Femur (tissue), 1 donor: ENCODE data around the gene SETD5.

ENCODE experiments used
- DNase-seq: peaks from one replicate; pipeline ENCODE4 v3.0.0-alpha.2; 2017

The SETD5 gene

DNA sequence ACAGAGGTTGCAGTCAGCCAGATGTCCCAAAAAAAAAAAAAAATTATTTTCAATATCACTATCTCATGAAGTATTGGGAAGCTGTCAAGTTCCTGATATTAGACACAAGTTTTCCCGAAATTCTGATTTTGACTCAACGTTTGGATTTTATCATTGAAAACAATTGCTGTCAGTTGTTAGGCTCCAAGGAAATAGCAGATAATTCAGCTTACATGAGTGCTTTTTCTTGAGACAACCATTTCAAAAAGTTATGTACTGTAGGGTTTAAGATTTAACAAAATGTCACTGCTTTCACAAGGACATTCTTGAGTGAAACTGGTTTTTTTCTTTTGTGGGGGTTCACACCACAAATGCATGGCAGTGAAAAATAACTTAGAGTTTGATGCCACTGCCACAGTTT, 9.3 kb upstream of the SETD5 start:
- no peak for DNase-seq

DNA sequence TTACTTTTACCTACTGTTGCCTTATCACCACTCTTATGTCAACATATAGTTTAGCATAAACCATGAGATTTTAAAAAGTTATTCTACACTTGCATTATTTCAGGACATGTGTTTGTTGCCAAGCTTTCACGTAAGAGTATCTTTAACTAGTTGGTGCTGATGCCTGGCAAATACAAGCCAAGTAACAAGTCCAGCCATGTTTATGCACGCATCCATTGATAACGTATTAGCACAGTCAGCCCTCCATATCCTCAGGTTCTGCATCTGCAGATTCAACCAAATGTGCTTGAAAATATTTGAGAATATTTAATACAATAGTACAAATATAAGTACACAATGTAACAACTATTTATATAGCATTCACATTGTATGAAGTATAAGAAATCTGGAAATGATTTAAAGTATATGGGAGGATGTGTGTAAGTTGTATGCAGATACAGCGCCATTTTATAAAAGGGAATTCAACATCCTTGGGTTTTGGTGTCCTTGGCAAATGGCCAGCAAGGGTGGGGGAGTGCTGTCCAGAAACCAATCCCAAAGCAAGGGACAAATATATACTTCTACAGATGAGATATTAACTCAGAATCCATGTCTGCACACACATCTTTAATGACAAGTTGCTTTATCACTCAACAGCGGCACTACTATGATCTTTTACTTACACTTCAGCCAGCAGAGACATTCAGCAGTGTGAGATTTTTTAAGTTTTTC, 8.7 kb upstream of the SETD5 start:
- no peak for DNase-seq

DNA sequence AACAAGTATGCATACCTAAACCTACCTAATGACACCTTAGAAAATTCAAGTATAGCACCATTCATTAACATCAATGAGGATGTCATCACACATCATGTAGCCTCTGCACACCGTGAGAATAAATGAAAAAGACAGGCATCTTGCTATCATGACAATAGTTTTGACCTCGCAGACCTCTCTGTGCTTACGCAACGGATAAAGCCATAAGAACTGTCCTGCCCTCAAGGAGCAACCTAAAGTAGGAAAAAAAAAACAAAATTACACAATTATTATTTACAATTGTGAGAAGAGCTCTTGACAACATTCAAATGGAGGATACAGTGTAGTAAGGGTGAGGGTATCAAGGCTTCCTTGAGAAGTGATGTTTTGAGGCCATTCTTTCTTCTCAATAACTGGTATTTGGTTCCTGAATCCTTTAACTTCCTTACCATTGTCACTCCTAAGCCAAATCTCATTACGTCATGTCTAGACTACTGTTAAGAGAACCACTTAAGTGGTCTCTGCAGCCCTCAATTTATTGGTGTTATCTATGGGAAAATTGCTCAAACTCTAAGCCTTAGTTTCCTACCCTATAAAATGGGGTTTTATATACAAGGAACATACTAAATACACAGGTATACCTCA, 7.0 kb upstream of the SETD5 start:
- no peak for DNase-seq

DNA sequence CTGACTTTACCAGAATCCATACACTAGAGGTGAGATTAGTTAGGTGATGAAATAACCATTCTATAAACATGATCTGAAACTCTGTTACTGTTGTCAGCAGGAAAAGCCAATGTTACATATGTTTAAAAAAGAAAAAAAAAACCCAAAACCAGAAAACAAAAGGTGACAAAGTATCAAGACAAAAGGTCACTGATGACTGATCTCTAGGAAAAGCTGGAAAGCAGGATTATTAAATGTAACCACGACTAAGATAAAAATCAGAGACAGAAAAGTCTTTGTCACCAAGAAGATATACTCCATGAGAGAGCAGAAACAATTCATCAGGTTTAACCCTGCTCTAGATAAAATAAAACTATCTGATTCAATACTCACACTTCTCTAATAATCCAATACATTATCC, 5.4 kb upstream of the SETD5 start:
- no peak for DNase-seq

DNA sequence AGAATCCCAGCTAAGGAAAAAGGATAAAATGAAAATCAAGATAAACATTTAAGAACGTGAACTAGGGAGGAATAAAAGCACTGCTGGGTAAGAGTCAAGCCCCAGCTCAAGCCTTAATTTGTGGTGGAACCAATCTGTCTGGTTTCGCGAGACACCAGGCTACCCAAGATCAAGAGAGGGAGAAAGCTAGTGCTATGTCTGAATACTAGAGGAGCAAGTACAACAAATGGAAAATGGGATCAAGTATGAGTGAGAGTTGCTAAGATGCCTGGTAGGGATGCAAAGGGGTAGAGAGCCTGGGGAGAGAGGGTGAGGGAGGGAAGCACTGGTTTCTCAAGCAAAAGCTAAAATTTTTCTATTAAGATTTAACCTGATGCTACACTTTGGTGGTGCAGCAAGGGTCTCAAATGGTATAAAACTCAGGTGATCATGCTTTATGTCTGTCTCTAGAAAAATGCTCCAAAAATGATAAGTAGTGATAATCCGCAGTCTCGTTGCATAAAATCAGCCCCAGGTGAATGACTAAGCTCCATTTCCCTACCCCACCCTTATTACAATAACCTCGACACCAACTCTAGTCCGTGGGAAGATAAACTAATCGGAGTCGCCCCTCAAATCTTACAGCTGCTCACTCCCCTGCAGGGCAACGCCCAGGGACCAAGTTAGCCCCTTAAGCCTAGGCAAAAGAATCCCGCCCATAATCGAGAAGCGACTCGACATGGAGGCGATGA, 1.7 kb upstream of the SETD5 start:
- DNase-seq, result peak; percentile 23

DNA sequence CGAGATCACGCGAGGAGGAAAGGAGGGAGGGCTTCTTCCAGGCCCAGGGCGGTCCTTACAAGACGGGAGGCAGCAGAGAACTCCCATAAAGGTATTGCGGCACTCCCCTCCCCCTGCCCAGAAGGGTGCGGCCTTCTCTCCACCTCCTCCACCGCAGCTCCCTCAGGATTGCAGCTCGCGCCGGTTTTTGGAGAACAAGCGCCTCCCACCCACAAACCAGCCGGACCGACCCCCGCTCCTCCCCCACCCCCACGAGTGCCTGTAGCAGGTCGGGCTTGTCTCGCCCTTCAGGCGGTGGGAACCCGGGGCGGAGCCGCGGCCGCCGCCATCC, 1.1 kb upstream of the SETD5 start:
- no peak for DNase-seq

DNA sequence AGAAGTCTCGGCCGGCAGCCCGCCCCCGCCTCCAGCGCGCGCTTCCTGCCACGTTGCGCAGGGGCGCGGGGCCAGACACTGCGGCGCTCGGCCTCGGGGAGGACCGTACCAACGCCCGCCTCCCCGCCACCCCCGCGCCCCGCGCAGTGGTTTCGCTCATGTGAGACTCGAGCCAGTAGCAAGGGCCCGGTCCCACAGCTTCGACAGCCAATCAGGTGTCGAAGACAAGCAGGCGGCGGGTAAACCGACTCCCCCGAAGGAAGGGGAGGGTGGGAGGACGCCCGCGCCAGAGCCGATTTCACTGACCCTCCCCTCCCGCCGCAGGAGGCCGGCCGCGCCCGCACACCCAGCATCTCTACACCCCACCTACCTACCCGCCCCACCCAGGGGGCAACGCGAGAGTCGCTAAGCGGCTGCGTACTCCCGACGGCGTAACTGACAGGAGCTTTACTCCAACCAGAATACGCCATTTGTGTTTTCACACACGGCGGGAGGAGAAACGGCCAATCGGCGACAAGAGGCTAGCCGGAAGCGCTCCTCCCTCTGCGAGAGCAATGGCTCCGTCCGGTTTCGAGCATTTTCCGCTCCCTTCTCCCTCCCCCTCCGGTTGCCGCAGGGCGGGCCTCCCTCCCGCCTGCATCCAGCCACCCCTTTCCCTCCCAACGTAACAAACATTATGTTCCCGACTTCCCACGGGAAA, 633 bp upstream of the SETD5 start:
- peak; percentile 99 for DNase-seq

DNA sequence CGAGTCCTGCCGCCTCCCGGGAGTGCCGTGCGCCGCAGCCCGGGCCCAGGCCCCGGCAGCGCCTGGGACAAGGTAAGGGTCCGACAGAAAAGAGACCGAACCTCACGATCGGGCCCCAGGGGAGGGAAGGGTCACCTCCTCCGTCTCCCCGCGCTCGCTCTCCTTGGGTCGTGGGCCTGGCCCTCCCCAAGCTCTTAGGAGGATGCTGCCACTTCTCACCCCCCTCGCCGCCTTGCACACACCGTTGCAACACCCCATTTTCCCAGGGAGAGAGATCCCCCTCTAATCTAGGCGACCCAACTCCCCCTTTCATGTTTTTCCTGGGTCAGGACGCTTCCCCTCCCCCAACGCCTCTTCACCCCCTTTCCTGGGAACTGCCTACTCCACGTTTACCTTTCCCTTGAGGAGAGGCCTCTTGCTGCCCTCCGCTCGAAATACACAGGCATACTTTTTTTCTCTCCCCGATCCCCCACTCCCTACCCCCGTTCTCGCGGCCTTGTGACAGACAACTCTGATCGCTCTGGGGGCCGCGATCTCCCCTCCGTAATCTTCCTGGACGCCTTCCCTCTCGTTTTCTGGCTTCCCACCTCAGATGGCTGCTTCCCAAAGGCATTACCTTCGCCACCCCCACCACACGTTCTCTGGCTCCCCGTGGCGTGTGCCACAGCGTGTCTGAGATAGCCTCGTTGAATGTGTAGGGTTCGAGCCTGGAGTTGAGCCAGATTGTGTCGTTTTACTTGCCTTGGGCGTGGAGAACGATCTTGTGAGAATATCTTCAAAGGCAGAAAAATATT, 688 bp downstream of the SETD5 start:
- DNase-seq, result peak; percentile 59

DNA sequence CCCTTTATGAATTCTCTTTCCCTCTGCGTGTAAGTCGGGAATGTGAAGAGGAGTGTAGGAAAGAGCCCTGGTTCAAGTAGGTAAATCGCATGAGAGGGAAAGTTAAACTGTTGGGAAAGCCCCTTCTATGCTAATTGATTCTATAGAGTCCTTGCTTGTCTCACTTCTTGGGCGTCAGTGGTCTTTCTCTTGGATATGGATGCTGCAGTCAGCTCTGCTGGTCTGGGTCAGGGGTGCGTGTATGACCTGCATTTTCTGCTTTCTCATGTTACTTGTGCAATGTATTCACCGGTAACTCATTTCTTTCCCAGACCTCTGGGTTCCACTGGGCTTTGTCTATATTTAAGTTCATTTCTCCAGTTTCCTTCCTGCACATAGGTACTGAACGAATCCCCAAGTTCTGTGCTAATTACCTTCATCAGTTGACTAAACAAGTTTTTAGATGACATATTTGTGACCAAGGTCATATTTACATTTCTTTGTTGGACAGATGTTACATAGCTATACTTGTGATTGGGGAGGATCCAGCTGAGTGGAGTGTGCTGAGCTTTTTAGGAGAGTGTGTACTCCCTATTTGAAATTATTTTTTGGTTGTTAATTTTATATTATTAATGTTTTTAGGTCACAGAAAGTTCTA, 1.4 kb downstream of the SETD5 start:
- DNase-seq, result peak; percentile 42

DNA sequence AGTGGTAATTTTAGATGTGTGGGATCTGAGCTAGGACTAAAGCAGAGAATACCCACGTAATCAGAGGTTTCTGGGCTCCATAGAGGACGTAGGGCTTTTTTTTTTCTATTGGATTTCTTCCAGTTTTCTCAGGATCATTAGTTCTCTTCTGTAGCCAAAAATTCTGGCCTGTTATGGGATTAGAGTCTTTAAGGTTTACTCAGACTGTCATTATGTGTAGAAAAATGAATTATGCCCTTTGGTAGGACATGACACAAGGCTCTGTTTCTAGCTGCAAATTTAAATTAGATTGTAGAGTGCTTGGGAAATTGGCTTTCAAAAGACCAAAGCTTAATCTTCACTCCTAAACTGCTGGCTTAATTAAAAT, 1.9 kb downstream of the SETD5 start:
- no peak for DNase-seq

DNA sequence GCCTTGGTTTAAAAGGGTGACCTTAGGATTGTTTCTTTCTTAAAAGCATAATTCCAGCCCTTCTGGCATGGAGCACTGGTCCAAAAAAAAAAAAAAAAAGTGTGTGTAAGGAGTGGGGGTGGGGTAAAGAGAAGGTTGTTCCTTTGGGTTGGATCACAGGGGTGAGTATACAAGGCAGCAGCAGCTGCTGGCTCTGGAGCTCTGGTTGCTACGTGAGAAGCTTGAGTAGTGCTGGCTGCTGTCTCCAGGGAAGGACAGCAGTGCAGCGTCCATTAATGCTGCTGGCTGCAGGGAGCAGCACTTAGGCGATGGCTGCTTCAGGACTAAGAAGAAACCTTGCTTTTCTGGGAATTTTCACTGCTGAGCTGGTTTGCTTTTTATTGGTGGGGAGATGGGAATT, 2.3 kb downstream of the SETD5 start:
- DNase-seq, result peak; percentile 91

DNA sequence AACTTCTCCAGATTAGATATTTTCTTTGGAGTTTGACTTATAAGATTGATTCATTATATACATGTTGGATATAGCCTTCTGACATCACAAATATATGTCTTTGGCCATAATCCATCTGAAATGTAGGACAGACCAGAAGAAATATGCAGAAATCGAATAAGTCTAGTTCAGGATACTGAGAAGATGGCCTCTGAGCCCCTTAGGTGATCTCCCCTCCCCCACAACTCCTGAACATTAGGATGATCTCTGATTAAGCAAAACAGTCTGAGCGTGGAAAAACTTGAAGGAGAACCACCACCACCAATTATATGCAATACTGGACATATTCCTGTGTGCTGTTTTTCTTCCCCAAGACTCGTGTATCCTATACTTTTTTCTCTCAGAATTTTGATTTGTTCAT, 3.2 kb downstream of the SETD5 start:
- no peak for DNase-seq

DNA sequence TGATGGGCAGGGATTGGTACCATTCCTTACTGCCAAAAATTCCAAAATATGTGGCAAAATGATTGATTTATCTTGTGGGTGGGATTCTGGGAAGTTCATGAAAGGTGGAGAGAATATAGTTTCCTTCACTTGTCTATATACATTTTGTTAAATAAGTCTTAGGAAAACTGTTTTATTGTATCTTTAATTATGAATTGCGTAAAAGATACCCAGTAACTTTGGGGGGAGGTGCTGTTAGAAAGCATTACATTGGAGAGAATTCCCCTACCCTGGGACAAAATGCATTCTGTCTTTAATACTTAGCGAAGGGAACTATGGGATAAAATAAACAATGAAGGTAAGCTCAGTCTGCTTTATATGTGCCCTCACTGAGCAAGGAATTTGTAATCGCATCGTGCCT, 4.6 kb downstream of the SETD5 start:
- DNase-seq, result no peak

DNA sequence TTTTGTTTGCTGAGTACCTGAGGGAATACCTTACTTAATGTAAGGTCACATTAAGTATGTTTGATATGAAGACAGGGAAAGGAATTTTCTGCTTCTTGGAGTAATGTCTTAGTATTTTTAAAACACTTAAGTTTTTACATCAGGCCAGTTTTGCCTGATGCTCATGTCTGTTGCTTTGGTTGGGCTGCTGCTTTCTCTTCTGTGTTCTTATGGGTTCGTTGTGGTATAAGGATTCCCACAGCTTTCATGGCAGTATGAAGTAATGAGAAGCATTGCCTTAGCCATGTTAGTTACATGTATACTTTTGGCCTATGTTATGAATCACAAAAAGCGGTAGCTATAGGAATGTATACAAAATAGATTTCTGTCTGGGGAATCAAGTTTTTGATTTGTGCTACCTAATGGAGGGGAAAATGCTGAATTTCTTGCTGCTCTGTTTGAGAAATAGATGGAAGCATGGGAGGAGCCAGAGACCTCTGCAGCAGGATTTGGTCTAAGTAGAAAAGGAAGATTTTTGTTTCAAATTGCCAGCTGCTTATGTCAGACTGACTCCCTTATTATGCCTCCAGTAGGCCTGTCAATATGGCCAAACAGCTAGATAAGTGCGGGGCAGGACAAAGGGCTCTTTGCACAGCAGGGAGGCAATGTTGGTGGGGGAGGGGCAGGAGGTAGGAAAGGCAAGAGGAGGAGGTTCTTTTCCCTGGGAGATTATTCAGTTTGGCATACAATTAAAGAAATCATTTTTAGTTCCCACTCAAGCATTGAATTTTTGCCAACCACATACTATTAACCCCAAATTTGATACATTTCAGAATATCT, 5.2 kb downstream of the SETD5 start:
- peak; percentile 30 for DNase-seq

DNA sequence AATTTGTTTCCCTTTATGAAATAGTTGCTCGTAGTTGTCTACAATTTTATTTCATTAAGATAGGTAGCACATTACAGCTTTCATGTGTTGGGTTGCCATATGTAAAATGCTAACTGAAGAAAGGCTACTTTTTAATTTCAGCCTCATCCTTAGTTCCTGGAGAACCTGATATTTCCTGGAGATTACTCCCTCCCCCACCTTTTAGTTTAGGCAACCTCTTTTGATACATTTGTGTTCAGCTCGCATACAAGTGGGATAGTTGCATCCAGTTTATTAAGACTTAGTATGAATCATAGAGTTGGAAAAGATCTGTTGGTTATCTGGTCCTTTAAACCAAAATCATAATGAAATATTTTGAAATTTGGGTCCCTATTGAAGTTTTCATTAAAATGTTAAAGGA, 6.0 kb downstream of the SETD5 start:
- DNase-seq, result no peak

DNA sequence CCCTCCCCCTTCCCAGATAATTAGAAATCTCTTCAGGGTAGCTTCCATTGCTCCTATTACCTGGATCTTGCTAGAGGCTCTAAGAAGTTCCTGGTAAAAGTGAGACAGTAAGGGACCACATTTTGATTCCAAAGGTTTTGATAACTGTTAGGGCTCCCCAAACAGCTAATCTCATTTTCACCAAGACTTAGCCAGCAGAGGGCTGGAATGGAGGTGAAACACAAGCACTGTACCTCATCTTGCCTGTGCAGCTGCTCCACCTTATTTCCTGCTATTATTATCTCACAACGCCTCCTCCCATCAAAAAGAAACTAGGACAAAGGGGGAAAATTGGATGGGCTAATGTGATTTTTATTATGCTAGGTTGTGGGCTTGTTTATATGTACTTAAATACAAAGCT, 7.3 kb downstream of the SETD5 start:
- DNase-seq, result no peak

DNA sequence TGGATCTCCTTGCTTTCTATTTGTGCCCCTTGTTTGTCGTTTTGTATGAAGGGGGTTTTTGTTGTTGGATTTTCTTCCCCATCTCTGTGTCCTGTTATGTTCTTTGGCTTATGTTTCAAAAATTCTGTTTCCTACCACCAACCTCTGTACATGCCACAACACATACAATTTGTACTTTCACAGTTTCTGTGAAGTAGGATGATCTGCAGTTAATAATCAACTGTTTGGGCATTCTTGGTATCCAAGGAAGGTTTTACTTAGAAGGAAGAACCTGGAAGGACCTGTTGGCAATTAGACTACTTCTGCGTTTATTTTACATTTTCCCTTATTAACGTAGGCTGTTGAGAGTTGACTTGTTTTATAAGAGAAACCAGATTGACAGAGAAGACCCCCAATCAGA, 8.3 kb downstream of the SETD5 start:
- no peak for DNase-seq

DNA sequence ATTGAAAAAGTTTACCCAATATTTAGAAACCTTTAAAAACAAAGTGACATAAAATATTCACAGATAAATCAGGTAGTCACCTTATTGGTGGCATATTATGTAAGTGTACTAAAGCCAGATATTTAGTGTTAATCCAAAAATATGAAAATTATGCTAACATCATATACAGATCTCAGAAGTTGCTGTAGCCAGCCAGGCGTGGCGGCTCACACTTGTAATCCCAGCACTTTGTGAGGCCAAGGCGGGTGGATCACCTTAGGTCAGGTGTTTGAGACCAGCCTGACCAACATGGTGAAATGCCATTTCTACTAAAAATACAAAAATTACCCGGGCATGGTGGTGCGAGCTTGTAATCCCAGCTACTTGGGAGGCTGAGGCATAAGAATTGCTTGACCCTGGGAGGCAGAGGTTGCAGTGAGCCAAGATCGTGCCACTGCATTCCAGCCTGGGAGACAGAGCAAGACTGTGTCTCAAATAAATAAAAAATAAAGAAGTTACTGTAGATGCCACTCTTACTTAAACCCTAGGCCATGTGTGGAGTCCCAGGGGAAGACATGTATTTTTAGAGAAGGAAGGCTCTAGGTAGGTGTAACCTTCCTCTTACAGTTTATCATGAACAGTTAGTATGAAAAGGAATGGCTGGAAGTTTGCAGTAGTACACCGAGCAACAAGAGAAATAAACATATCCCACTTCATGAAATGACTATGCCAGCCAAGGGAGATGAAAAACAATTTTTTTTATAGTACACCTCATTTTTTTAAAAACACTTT, 9.6 kb downstream of the SETD5 start:
- DNase-seq, result no peak

DNA sequence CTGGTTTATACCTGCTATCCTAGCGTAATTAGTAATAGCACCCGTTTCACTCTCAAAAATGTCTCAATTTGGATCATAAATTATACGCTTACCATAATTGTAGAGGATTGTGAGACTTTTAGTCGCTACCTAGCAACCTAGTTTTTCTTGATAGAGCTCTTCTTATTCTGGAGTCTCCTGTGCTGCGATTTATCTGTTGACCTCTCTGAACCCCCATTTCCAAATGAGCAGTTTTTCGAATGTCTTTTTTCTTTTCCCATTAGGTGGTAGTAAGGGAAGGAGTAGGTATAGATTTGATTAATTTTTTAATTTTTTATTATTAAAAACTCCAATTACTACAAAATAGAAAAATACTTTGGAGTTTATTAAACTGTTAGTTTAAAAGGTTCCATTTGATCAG, 10.6 kb downstream of the SETD5 start:
- no peak for DNase-seq

DNA sequence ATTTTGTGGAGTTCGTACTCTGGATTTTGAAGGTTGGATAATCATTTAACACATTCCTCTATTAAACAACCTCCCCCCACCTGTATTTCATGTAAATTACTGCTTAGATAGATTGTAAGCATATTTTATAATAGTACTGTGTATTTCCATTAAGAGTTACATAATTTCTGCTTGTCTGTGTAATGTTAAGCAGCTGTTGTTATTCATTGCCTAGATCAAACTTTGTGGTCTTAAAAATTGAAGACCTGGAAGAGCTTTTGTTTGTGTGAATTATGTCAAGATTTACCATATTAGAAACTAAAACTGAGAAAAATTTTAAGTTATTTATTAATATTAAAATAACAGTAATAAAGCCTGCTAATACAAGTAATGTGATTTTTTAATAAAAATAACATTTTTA, 11.1 kb downstream of the SETD5 start:
- DNase-seq, result no peak
